ENCODE results near the gene CDK5RAP3. TPM values are rescaled to one million over a fixed set of nuclear protein-coding genes. Genes with fewer than 3 reads are reported as not detected.

CDK5RAP3 gene
- total and polyA plus RNA-seq, 2 of the 13 experiments (the other 11 are each of a cell fraction or from before 2014, with no cell fraction given): 128 to 154 TPM

GRCh38 chr17:48025040-48025903, 54.4 kb downstream of the CDK5RAP3 start (continued):
- TF ChIP-seq ZNF292 (CRISPR knock-in tag; IDR thresholded peaks at IDR 0.05; ENCODE audit: borderline replicate concordance, low read depth): 0 out of 2 replicates have a peak, but pooled peaks have one; percentile 20
- no peak for TF ChIP-seq NFRKB (IDR thresholded peaks at IDR 0.05)
- TF ChIP-seq ZNF282 (IDR thresholded peaks at IDR 0.05; ENCODE audit: partially characterized antibody): no peak
- TF ChIP-seq TARDBP (CRISPR knock-in tag; IDR thresholded peaks at IDR 0.05): no peak
- TF ChIP-seq FOXC1 (CRISPR knock-in tag; IDR thresholded peaks at IDR 0.05; ENCODE audit: borderline replicate concordance): peak; percentile 92
- TF ChIP-seq LCORL (IDR thresholded peaks at IDR 0.05): no peak
- peak; percentile 90 for TF ChIP-seq LCORL (CRISPR knock-in tag; IDR thresholded peaks at IDR 0.05)
- TF ChIP-seq FOXM1 (CRISPR knock-in tag; IDR thresholded peaks at IDR 0.05): no peak
- no peak for TF ChIP-seq THAP8 (CRISPR knock-in tag; IDR thresholded peaks at IDR 0.05; ENCODE audit: borderline replicate concordance)
- TF ChIP-seq KDM5A (IDR thresholded peaks at IDR 0.05; ENCODE audit: borderline replicate concordance, low read length): no peak; the same call in 1 of the 2 replicates
- TF ChIP-seq PRMT3 (CRISPR knock-in tag; IDR thresholded peaks at IDR 0.05; ENCODE audit: borderline replicate concordance, low read depth): no peak
- TF ChIP-seq SIX1 (CRISPR knock-in tag; IDR thresholded peaks at IDR 0.05; ENCODE audit: borderline replicate concordance): no peak; the same call in 1 of the 2 replicates
- no peak for TF ChIP-seq TOE1 (CRISPR knock-in tag; IDR thresholded peaks at IDR 0.05)
- no peak for TF ChIP-seq ZNF432 (CRISPR knock-in tag; IDR thresholded peaks at IDR 0.05; ENCODE audit: borderline replicate concordance)
- no peak for TF ChIP-seq ZNF354B (CRISPR knock-in tag; IDR thresholded peaks at IDR 0.05)
- peak; percentile 98 for TF ChIP-seq HMGXB3 (CRISPR knock-in tag; IDR thresholded peaks at IDR 0.05; ENCODE audit: borderline replicate concordance)
- TF ChIP-seq MED1 (CRISPR knock-in tag; IDR thresholded peaks at IDR 0.05): no peak
- no peak for TF ChIP-seq ZNF3 (CRISPR knock-in tag; IDR thresholded peaks at IDR 0.05)
- no peak for TF ChIP-seq ZBTB20 (CRISPR knock-in tag; IDR thresholded peaks at IDR 0.05; ENCODE audit: borderline replicate concordance, low read depth)
- no peak for TF ChIP-seq RXRB (CRISPR knock-in tag; IDR thresholded peaks at IDR 0.05; ENCODE audit: borderline replicate concordance)
- TF ChIP-seq GATAD2A (CRISPR knock-in tag; IDR thresholded peaks at IDR 0.05): no peak
